Prostate gland (tissue), 2 donors: ENCODE data around the gene EMP2. TPM values are rescaled to one million over a fixed set of nuclear protein-coding genes. Genes with fewer than 3 reads are reported as not detected.

Experiments
- DNase-seq: peaks from one replicate; pipeline ENCODE4 v3.0.0-alpha.2; 2019; ENCODE audit warnings: low spot score
- H3K27ac ChIP-seq, 2 donors: fragments of 200-600 bp; sonication (generic); 2 replicates each; pipeline ENCODE4 v1.5.1; 2017 to 2019
- H3K27me3 ChIP-seq: fragments of 200-600 bp; sonication (generic); replicated peaks from 2 replicates; pipeline ENCODE4 v1.5.1; 2019; ENCODE audit not compliant: insufficient read depth
- H3K36me3 ChIP-seq, 2 donors: fragments of 200-600 bp; sonication (generic); 1 replicate in 1 of 2; 2 replicates in 1 of 2; pipeline versions ENCODE4 v1.5.1 to v1.8.1; 2017 to 2019
- H3K4me1 ChIP-seq: fragments of 200-600 bp; sonication (generic); replicated peaks from 2 replicates; pipeline ENCODE4 v1.5.1; 2019
- H3K4me3 ChIP-seq, 2 donors: fragments of 200-600 bp; sonication (generic); 2 replicates each; pipeline ENCODE4 v1.5.1; 2017 to 2019
- H3K9me3 ChIP-seq: fragments of 200-600 bp; sonication (generic); 2 replicates; pipeline ENCODE4 v1.5.1; 2017
- CTCF ChIP-seq, 4 experiments: fragments of 200-600 bp in 2 of 4; fragments of 450-650 bp in 2 of 4; sonication (generic) in 2 of 4; IDR thresholded peaks; 1 replicate in 3 of 4; 2 replicates in 1 of 4; pipeline ENCODE4 v1.5.1; 2016 to 2019; ENCODE audit warnings: antibody characterized with exemption in 4 of 4, mild to moderate bottlenecking in 2 of 4, moderate library complexity in 2 of 4
- POLR2A ChIP-seq: fragments of 450-650 bp; IDR thresholded peaks from one replicate; pipeline ENCODE4 v1.6.1; 2016; ENCODE audit warnings: antibody characterized with exemption, mild to moderate bottlenecking
- POLR2AphosphoS5 ChIP-seq: sonication (generic); formaldehyde crosslinking; IDR thresholded peaks from one replicate; pipeline ENCODE4 v1.6.1; 2017; ENCODE audit warnings: antibody characterized with exemption
- WGBS: methylation state at CpG from one replicate; pipeline ENCODE4 v1.1.5; 2018; 5-methylcytosine and 5-hydroxymethylcytosine counted together
- intact Hi-C: fragments of 100-400 bp; cut with DNase I; formaldehyde crosslinking; loops from one replicate; pipeline ENCODE4 v1.14.2; 2022
- total RNA-seq, 2 donors: library from RNA; depleted of rRNA; stranded (reverse); fragments of >200 nt; gene quantifications; one replicate each; pipeline ENCODE4 v1.1.0, GENCODE V29; 2016

Gene EMP2
- total RNA-seq, 2 donors from 2014 or later, result 40.8 to 87.2 TPM

- Histone ChIP-seq H3K4me3 (no peak overlapping the region), H3K4me1 (no peaks in the 10 kb centered on the region), H3K9me3 (no peaks in the 10 kb centered on the region), H3K36me3 (no peaks in the 10 kb centered on the region), H3K27ac (no peak overlapping the region), H3K27me3 (no peaks in the 10 kb centered on the region)
- intact Hi-C loops, result no loop called here
- no peak for DNase-seq
- 67% methylated on average over 2 of the region's 2 CpGs for WGBS
- TF ChIP-seq POLR2AphosphoS5 (no peak), CTCF (IDR thresholded peaks at IDR 0.05) (no peak), POLR2A (no peak)
These were observed 7.2 kb upstream of the EMP2 start for GRCh38 chr16:10587622-10588021.

- no peak for DNase-seq
- Histone ChIP-seq H3K27me3 (no peaks in the 10 kb centered on the region), H3K36me3 (no peaks in the 10 kb centered on the region), H3K27ac (no peak overlapping the region), H3K9me3 (no peaks in the 10 kb centered on the region), H3K4me1 (no peaks in the 10 kb centered on the region), H3K4me3 (no peak overlapping the region)
- WGBS, result 42% methylated on average over 5 of the region's 5 CpGs
- TF ChIP-seq POLR2AphosphoS5 (no peak), POLR2A (no peak), CTCF (IDR thresholded peaks at IDR 0.05) (no peak)
- intact Hi-C loops, result loop anchor here (5.0 kb wide), 1 partner anchor 152 kb away; no protein-coding TSS in a partner anchor
These were observed 4.6 kb upstream of the EMP2 start for GRCh38 chr16:10584981-10585438.

GRCh38 chr16:10583269-10583668 is 2.9 kb upstream of the EMP2 start:
- no peak for TF ChIP-seq POLR2AphosphoS5
- no peak for TF ChIP-seq POLR2A
- TF ChIP-seq CTCF (IDR thresholded peaks at IDR 0.05), result no peak
- WGBS, result 85% methylated on average over 4 of the region's 4 CpGs

GRCh38 chr16:10581507-10581906 is 1.1 kb upstream of the EMP2 start:
- intact Hi-C loops, result loop anchor here (5.0 kb wide), 1 partner anchor 156 kb away; no protein-coding TSS in a partner anchor
- H3K9me3 ChIP-seq, result no peaks in the 10 kb centered on the region
- no peak overlapping the region for H3K4me3 ChIP-seq
- peaks cover 16% of the 10 kb centered on the region for H3K4me1 ChIP-seq
- H3K27me3 ChIP-seq, result no peaks in the 10 kb centered on the region
- no peaks in the 10 kb centered on the region for H3K36me3 ChIP-seq
- 54% methylated on average over 2 of the region's 2 CpGs for WGBS
- no peak for DNase-seq
- TF ChIP-seq CTCF (IDR thresholded peaks at IDR 0.05) (no peak), POLR2AphosphoS5 (no peak), POLR2A (no peak)
- H3K27ac ChIP-seq, result peak overlapping the region; percentile 99

More at GRCh38 chr16:10583269-10583668, 2.9 kb upstream of the EMP2 start:
- H3K27ac ChIP-seq, result no peak overlapping the region
- H3K36me3 ChIP-seq, result no peaks in the 10 kb centered on the region
- H3K4me1 ChIP-seq, result peaks cover under 1% of the 10 kb centered on the region
- no peaks in the 10 kb centered on the region for H3K27me3 ChIP-seq
- intact Hi-C loops, result loop anchor here (5.0 kb wide), 1 partner anchor 154 kb away; no protein-coding TSS in a partner anchor
- DNase-seq, result no peak
- H3K4me3 ChIP-seq, result no peak overlapping the region
- no peaks in the 10 kb centered on the region for H3K9me3 ChIP-seq

GRCh38 chr16:10580883-10581247 is 467 bp upstream of the EMP2 start:
- intact Hi-C loops, result loop anchor here (5.0 kb wide), 1 partner anchor 156 kb away; no protein-coding TSS in a partner anchor
- Histone ChIP-seq H3K36me3 (no peaks in the 10 kb centered on the region), H3K4me1 (peaks cover 16% of the 10 kb centered on the region), H3K27ac (peak overlapping the region; percentile 99), H3K27me3 (no peaks in the 10 kb centered on the region), H3K9me3 (no peaks in the 10 kb centered on the region), H3K4me3 (peak overlapping the region; percentile 98)
- TF ChIP-seq POLR2AphosphoS5 (no peak), CTCF (IDR thresholded peaks at IDR 0.05) (no peak), POLR2A (no peak)
- no peak for DNase-seq
- WGBS, result 28% methylated on average over 7 of the region's 7 CpGs
